OCI-LY7 (cell line): ENCODE measurements around the gene ARL15.

Source experiments
- EZH2phosphoT487 ChIP-seq: fragments of 200-600 bp; sonication (generic); IDR thresholded peaks from 2 replicates; pipeline ENCODE4 v1.6.1; 2018; ENCODE audit warnings: low read depth, borderline replicate concordance, mild to moderate bottlenecking, mixed run types, antibody characterized with exemption, low read length, moderate library complexity, mixed read lengths
- TF ChIP-seq, protein P1 (sequence below): fragments of 200-600 bp; sonication (generic); conservative IDR thresholded peaks from 2 replicates; pipeline ENCODE4 v1.5.1; 2014; ENCODE audit warnings: mild to moderate bottlenecking, antibody characterized with exemption, low read length, moderate library complexity, mixed read lengths

DNA sequence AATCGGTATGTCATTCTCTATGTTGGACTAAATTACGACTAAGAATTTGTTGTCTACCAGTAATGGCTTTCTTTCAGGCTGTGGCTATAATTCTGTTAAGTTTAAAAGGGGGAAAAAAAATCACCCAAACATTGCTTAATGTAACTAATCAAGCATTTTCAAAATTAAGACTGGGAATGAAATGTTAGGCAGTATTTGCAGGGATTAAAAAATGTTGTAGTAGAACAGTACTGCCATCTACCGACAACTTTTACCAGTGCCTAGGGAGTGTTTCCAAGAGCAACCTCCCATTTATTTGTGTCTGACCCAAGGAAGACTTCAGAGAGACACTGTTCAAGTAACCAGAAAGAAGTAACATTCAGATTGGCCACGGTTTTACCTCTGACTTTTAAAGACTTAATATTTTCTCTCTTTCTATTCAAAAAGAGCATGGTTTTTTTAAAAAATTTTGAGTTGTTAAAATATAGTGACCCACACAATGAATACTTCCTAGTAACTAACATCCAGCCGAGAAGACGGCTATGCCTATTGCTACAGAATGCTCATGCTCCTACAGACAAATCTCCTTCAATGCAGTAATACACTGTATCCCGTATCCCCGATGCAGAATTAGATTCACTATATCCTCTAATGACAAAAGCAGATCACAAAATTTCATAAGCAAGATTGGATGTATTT is 92.4 kb downstream of the ARL15 start:
- TF ChIP-seq, protein P1, sequence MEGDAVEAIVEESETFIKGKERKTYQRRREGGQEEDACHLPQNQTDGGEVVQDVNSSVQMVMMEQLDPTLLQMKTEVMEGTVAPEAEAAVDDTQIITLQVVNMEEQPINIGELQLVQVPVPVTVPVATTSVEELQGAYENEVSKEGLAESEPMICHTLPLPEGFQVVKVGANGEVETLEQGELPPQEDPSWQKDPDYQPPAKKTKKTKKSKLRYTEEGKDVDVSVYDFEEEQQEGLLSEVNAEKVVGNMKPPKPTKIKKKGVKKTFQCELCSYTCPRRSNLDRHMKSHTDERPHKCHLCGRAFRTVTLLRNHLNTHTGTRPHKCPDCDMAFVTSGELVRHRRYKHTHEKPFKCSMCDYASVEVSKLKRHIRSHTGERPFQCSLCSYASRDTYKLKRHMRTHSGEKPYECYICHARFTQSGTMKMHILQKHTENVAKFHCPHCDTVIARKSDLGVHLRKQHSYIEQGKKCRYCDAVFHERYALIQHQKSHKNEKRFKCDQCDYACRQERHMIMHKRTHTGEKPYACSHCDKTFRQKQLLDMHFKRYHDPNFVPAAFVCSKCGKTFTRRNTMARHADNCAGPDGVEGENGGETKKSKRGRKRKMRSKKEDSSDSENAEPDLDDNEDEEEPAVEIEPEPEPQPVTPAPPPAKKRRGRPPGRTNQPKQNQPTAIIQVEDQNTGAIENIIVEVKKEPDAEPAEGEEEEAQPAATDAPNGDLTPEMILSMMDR: peak; percentile 85
- TF ChIP-seq EZH2phosphoT487: no peak
